Measurements from ENCODE around the gene MAD1L1. TPM values are rescaled to one million over a fixed set of nuclear protein-coding genes. Genes with fewer than 3 reads are reported as not detected.

The MAD1L1 gene
- total and polyA plus RNA-seq, 2 of the 8 experiments (the other 6 are each of a cell fraction or from before 2014, with no cell fraction given), result 40.4 to 44.6 TPM

- TF ChIP-seq, protein P1, sequence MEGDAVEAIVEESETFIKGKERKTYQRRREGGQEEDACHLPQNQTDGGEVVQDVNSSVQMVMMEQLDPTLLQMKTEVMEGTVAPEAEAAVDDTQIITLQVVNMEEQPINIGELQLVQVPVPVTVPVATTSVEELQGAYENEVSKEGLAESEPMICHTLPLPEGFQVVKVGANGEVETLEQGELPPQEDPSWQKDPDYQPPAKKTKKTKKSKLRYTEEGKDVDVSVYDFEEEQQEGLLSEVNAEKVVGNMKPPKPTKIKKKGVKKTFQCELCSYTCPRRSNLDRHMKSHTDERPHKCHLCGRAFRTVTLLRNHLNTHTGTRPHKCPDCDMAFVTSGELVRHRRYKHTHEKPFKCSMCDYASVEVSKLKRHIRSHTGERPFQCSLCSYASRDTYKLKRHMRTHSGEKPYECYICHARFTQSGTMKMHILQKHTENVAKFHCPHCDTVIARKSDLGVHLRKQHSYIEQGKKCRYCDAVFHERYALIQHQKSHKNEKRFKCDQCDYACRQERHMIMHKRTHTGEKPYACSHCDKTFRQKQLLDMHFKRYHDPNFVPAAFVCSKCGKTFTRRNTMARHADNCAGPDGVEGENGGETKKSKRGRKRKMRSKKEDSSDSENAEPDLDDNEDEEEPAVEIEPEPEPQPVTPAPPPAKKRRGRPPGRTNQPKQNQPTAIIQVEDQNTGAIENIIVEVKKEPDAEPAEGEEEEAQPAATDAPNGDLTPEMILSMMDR (IDR thresholded peaks at IDR 0.05; ENCODE audit: control extremely low read depth in 1 of 3, insufficient read depth in 1 of 3, low read depth in 1 of 3, low read length in 3 of 3), result peak in 2 of 3 experiments; percentile 13 to 24; a peak in 2 of 4 replicates
Measured at GRCh38 chr7:1794888-1795542, 437.7 kb downstream of the MAD1L1 start (continued).
